ENCODE measurements around the gene GNAI1.

GRCh38 chr7:80224415-80224814 is 89.8 kb downstream of the GNAI1 start:
- TF ChIP-seq CTCF (IDR thresholded peaks at IDR 0.05), result no peak
- TF ChIP-seq POLR2A (IDR thresholded peaks at IDR 0.05), result no peak

All from right lobe of liver (tissue), 4 donors.